B cell (primary cell): ENCODE results near the gene CASP5. TPM values are rescaled to one million over a fixed set of nuclear protein-coding genes. Genes with fewer than 3 reads are reported as not detected.

Experiments
- ATAC-seq: fragments of 200-7000 bp; cut with Tn5 transposase; one replicate; pipeline ENCODE4 v1.10.0; 2021; ENCODE audit warnings: low read depth, mild to moderate bottlenecking, moderate number of reproducible peaks, moderate library complexity
- CTCF ChIA-PET: fragments of 350-600 bp; sonication (Branson Sonifier 250); formaldehyde crosslinking; loops from one replicate; lab custom pipeline; 2021; ENCODE audit warnings: antibody characterized with exemption, inconsistent platforms; lab: Charles Lee
- POLR2A ChIA-PET: fragments of 350-600 bp; sonication (Branson Sonifier 250); formaldehyde crosslinking; loops from one replicate; lab custom pipeline; 2021; ENCODE audit warnings: antibody characterized with exemption; lab: Charles Lee
- DNase-seq: peaks from one replicate; pipeline ENCODE4 v3.0.0; 2013
- H2AFZ ChIP-seq: 2 replicates; pipeline ENCODE4 v1.6.1; 2012; ENCODE audit warnings: mild to moderate bottlenecking, low read depth, low read length; ENCODE audit not compliant: insufficient read depth, poor library complexity, severe bottlenecking
- H3K27ac ChIP-seq, 2 donors: 1 replicate in 1 of 2; 2 replicates in 1 of 2; pipeline ENCODE4 v1.5.1; 2012 to 2013; ENCODE audit warnings: low read length in 2 of 2, mild to moderate bottlenecking in 2 of 2, moderate library complexity in 1 of 2
- H3K27me3 ChIP-seq, 4 experiments: fragments of 200-600 bp in 1 of 4; sonication (generic) in 1 of 4; replicated peaks in 1 of 4; 1 replicate in 2 of 4; 2 replicates in 2 of 4; pipeline versions ENCODE4 v1.6.1 to v1.7.0; 2013 to 2016; ENCODE audit warnings: low read length in 3 of 4, mild to moderate bottlenecking in 2 of 4, mixed read lengths in 1 of 4, moderate library complexity in 1 of 4; ENCODE audit not compliant: insufficient read depth in 4 of 4, control insufficient read depth in 3 of 4; ENCODE audit errors: control extremely low read depth in 1 of 4
- H3K36me3 ChIP-seq, 2 experiments: replicated peaks in 1 of 2; 1 replicate in 1 of 2; 2 replicates in 1 of 2; pipeline versions ENCODE4 v1.6.1 to v1.7.1; 2013; ENCODE audit warnings: low read length in 1 of 2; ENCODE audit not compliant: insufficient read depth in 2 of 2, control insufficient read depth in 1 of 2; ENCODE audit errors: control extremely low read depth in 1 of 2, extremely low read depth in 1 of 2
- H3K4me1 ChIP-seq, 2 donors: fragments of 200-600 bp in 1 of 2; sonication (generic) in 1 of 2; 1 replicate in 1 of 2; 2 replicates in 1 of 2; pipeline versions ENCODE4 v1.5.1 to v1.6.1; 2013 to 2017; ENCODE audit warnings: low read length in 2 of 2; ENCODE audit not compliant: control insufficient read depth in 2 of 2, insufficient read depth in 2 of 2
- H3K4me2 ChIP-seq: replicated peaks from 2 replicates; pipeline ENCODE3; 2012; ENCODE audit warnings: mild to moderate bottlenecking, low read depth, low read length; ENCODE audit not compliant: poor library complexity, severe bottlenecking
- H3K4me3 ChIP-seq, 5 experiments: fragments of 200-600 bp in 1 of 5; sonication (generic) in 1 of 5; 1 replicate in 3 of 5; 2 replicates in 2 of 5; pipeline versions ENCODE4 v1.5.1 to v1.7.0; 2011 to 2016; ENCODE audit warnings: low read length in 4 of 5, mild to moderate bottlenecking in 4 of 5, low read depth in 2 of 5, control low read depth in 1 of 5, moderate library complexity in 1 of 5; ENCODE audit not compliant: insufficient read depth in 1 of 5; ENCODE audit errors: control extremely low read depth in 1 of 5, extremely low read depth in 1 of 5
- H3K79me2 ChIP-seq: fragments of 200-600 bp; sonication (generic); one replicate; pipeline ENCODE4 v1.6.0; 2016; ENCODE audit warnings: low read length; ENCODE audit not compliant: control insufficient read depth, insufficient read depth
- H3K9ac ChIP-seq: fragments of 200-600 bp; sonication (generic); 2 replicates; pipeline ENCODE4 v1.6.1; 2017; ENCODE audit warnings: mild to moderate bottlenecking, low read length, moderate library complexity
- H3K9me3 ChIP-seq, 3 donors: one replicate each; pipeline versions ENCODE4 v1.6.1 to v1.7.1; 2013; ENCODE audit warnings: low read length in 2 of 3; ENCODE audit not compliant: control insufficient read depth in 2 of 3, insufficient read depth in 1 of 3; ENCODE audit errors: control extremely low read depth in 1 of 3
- H4K20me1 ChIP-seq: 2 replicates; pipeline ENCODE4 v1.6.0; 2012; ENCODE audit warnings: mild to moderate bottlenecking, low read length; ENCODE audit not compliant: insufficient read depth, control insufficient read depth, poor library complexity, severe bottlenecking
- H3K27ac Mint-ChIP-seq: one replicate; pipeline ENCODE4 v1.8.0; 2021; ENCODE audit warnings: mixed read lengths
- H3K27me3 Mint-ChIP-seq: one replicate; pipeline ENCODE4 v1.8.0; 2021; ENCODE audit warnings: mixed read lengths
- H3K4me1 Mint-ChIP-seq: one replicate; pipeline ENCODE4 v1.8.0; 2021; ENCODE audit warnings: mixed read lengths
- H3K4me3 Mint-ChIP-seq: one replicate; pipeline ENCODE4 v1.8.0; 2021; ENCODE audit warnings: mixed read lengths
- H3K9me3 Mint-ChIP-seq: one replicate; pipeline ENCODE4 v1.8.0; 2022; ENCODE audit warnings: mixed read lengths; ENCODE audit not compliant: insufficient read depth
- EZH2 ChIP-seq: IDR thresholded peaks from 2 replicates; pipeline ENCODE4 v1.6.1; 2012; ENCODE audit warnings: borderline replicate concordance, low read depth, mild to moderate bottlenecking, moderate library complexity, low read length; ENCODE audit not compliant: insufficient read depth, poor library complexity, severe bottlenecking
- WGBS: methylation state at CpG from one replicate; pipeline ENCODE4 v1.1.5; 2013; ENCODE audit warnings: missing lambda C conversion rate; ENCODE audit not compliant: insufficient coverage; 5-methylcytosine and 5-hydroxymethylcytosine counted together
- intact Hi-C: fragments of 100-400 bp; cut with micrococcal nuclease; formaldehyde crosslinking; loops from one replicate; pipeline ENCODE4 v1.10.0; 2022
- polyA plus RNA-seq: library from polyadenylated mRNA; depleted of rRNA; stranded (reverse); fragments of >200 nt; gene quantifications from 2 replicates; pipeline ENCODE4 v1.2.3, GENCODE V29; 2012
- total RNA-seq, 2 donors: library from RNA; stranded (reverse); fragments of 120-200 nt in 1 of 2; gene quantifications; 1 replicate in 1 of 2; 2 replicates in 1 of 2; pipeline versions ENCODE4 v1.2.3 to v1.2.4, GENCODE V29; 2013 to 2022
- TF ChIP-seq, protein P1 (sequence below): fragments of 200-600 bp; IDR thresholded peaks from one replicate; pipeline ENCODE4 v1.8.0; 2022; ENCODE audit warnings: antibody characterized with exemption, mild to moderate bottlenecking

The CASP5 gene
- total and polyA plus RNA-seq, 2 donors (not counting 1 experiment from before 2014, with no cell fraction given) = 0.09 TPM; not detected in 1

DNA sequence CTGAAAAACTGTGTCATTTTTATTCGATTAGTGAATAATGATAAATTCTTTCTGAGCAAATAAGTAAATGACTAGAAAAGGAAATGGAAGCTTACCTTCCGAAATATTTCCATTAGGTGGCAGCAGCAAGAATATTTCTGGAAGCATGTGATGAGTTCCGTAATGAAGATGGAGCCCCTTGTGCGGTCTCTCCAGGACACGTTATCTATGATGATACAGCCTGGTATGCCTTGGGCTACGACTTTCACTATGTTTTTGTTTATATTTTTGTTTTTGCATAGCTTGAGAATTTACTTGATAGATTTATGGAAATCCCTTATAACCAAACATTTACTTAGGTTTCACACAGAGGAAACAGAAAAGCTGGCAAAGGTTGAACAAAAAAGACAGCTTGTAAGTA, 25.7 kb downstream of the CASP5 start:
- H3K4me1 ChIP-seq = no peaks in the 10 kb centered on the region
- H3K27ac ChIP-seq = no peak overlapping the region
- H3K79me2 ChIP-seq = no peaks in the 10 kb centered on the region
- ChIA-PET CTCF (interaction anchor here (1.7 to 1.9 kb wide), 2 partner anchors 10 to 388 kb away, joined by 4 to 5 read pairs; no protein-coding TSS in a partner anchor), POLR2A (no interaction called here)
- intact Hi-C loops = no loop called here
- peaks cover 1% of the 10 kb centered on the region for H3K27me3 Mint-ChIP-seq
- WGBS = 100% methylated on average over 1 of the region's 6 CpGs
- TF ChIP-seq EZH2 = no peak
- TF ChIP-seq, protein P1, sequence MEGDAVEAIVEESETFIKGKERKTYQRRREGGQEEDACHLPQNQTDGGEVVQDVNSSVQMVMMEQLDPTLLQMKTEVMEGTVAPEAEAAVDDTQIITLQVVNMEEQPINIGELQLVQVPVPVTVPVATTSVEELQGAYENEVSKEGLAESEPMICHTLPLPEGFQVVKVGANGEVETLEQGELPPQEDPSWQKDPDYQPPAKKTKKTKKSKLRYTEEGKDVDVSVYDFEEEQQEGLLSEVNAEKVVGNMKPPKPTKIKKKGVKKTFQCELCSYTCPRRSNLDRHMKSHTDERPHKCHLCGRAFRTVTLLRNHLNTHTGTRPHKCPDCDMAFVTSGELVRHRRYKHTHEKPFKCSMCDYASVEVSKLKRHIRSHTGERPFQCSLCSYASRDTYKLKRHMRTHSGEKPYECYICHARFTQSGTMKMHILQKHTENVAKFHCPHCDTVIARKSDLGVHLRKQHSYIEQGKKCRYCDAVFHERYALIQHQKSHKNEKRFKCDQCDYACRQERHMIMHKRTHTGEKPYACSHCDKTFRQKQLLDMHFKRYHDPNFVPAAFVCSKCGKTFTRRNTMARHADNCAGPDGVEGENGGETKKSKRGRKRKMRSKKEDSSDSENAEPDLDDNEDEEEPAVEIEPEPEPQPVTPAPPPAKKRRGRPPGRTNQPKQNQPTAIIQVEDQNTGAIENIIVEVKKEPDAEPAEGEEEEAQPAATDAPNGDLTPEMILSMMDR = no peak
- no peaks in the 10 kb centered on the region for H3K27me3 ChIP-seq
- H3K9me3 Mint-ChIP-seq = no peaks in the 10 kb centered on the region
- no peak overlapping the region for H3K27ac Mint-ChIP-seq
- H3K36me3 ChIP-seq = no peaks in the 10 kb centered on the region
- no peak overlapping the region for H3K4me3 Mint-ChIP-seq
- peaks cover 0 to 3% (median 0%) of the 10 kb centered on the region in 3 donors for H3K9me3 ChIP-seq
- DNase-seq = no peak
- H4K20me1 ChIP-seq = no peaks in the 10 kb centered on the region
- H3K4me1 Mint-ChIP-seq = peaks cover 5% of the 10 kb centered on the region
- ATAC-seq = no peak
- H3K4me3 ChIP-seq = no peak overlapping the region
- no peak overlapping the region for H3K4me2 ChIP-seq
- no peak overlapping the region for H3K9ac ChIP-seq
- no peak overlapping the region for H2AFZ ChIP-seq

GRCh38 chr11:104995001-104995408, 28.0 kb downstream of the CASP5 start:
- no peaks in the 10 kb centered on the region for H3K4me1 Mint-ChIP-seq

More at GRCh38 chr11:104995001-104995408, 28.0 kb downstream of the CASP5 start:
- WGBS = 75% methylated on average over 2 of the region's 2 CpGs
- Histone ChIP-seq H3K9ac (no peak overlapping the region), H3K9me3 (peaks cover 0 to 3% (median 0%) of the 10 kb centered on the region in 3 donors), H3K4me1 (no peaks in the 10 kb centered on the region), H3K27ac (no peak overlapping the region), H3K27me3 (no peaks in the 10 kb centered on the region), H2AFZ (no peak overlapping the region), H4K20me1 (no peaks in the 10 kb centered on the region), H3K4me3 (no peak overlapping the region), H3K79me2 (no peaks in the 10 kb centered on the region), H3K36me3 (no peaks in the 10 kb centered on the region), H3K4me2 (no peak overlapping the region)
- ChIA-PET CTCF (no interaction called here), POLR2A (no interaction called here)
- ATAC-seq (no peak), DNase-seq (no peak)
- Mint-ChIP-seq H3K9me3 (no peaks in the 10 kb centered on the region), H3K4me3 (no peak overlapping the region), H3K27ac (no peak overlapping the region), H3K27me3 (peaks cover 7% of the 10 kb centered on the region)
- intact Hi-C loops = no loop called here
- TF ChIP-seq, protein P1 = no peak
- TF ChIP-seq EZH2 = no peak
